Ectodermal cell (in vitro differentiated cells): ENCODE measurements around the gene SLC2A6.

ENCODE experiments used
- H3K27ac ChIP-seq: 2 replicates; pipeline ENCODE4 v1.7.0; 2013; ENCODE audit warnings: mild to moderate bottlenecking, low read depth, low read length; ENCODE audit not compliant: insufficient read depth, poor library complexity, severe bottlenecking
- H3K27me3 ChIP-seq: 2 replicates; pipeline ENCODE4 v1.7.0; 2013; ENCODE audit warnings: mild to moderate bottlenecking, low read length; ENCODE audit not compliant: insufficient read depth, control insufficient read depth, poor library complexity, severe bottlenecking
- H3K36me3 ChIP-seq: one replicate; pipeline ENCODE4 v1.7.0; 2013; ENCODE audit warnings: low read length; ENCODE audit not compliant: control insufficient read depth, insufficient read depth
- H3K4me1 ChIP-seq: one replicate; pipeline ENCODE4 v1.7.0; 2013; ENCODE audit warnings: low read length; ENCODE audit not compliant: control insufficient read depth, insufficient read depth
- H3K4me3 ChIP-seq: 2 replicates; pipeline ENCODE4 v1.7.0; 2013; ENCODE audit warnings: low read depth, low read length, control low read depth; ENCODE audit not compliant: insufficient read depth
- H3K9me3 ChIP-seq: 2 replicates; pipeline ENCODE4 v1.7.0; 2013; ENCODE audit warnings: mild to moderate bottlenecking, low read length, moderate library complexity; ENCODE audit not compliant: control insufficient read depth
- WGBS, 2 experiments: methylation state at CpG; one replicate each; pipeline ENCODE4 v1.1.7; 2013; ENCODE audit warnings: missing lambda C conversion rate in 2 of 2; 5-methylcytosine and 5-hydroxymethylcytosine counted together

The SLC2A6 gene

DNA sequence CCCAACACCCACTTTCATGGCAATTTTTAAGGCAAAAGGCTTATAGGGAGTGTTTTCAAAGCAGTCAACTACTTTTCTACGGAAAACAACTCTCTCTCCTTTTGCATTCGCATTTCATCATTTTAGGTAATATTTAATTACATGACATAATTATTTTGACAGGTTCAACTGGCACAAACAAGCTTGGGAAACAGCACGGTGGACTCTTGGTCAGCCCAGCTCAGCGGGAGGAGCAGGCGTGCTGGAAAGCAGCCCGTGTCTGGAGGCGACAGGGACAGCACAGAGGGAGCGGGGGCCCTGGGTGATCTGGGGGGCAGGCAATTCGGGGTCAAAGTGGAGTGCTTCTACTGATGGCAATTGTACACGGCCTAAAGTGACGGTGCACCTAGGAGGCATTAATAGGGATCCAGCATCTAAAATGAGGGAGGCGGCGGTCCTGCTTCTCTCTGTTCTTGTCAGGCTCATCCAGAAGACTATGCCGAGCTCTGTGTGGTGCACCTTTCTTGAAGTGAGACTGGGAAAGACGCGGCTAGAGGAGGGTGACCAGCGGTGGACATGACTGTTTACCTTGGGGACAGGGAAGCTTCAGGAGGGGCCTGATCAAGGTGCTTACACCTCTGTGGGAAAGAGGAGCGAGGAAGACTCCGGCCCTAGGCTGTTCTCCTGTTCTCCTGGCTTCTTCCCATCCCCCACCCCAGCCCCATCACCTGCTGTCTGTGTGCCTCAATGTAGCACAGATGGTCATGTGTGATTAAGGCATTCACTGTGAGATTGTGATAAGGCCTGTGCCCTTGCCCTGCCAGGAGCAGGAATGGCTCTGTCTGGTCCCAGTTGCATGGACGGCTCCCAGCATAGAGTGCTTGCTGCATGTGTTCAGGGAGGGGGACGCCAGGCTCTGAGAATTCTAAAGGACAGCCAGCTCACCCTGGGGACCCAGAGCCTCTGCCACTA is 42.5 kb upstream of the SLC2A6 start:
- H3K27ac ChIP-seq: no peak overlapping the region
- peaks cover 6% of the 10 kb centered on the region for H3K4me1 ChIP-seq
- no peaks in the 10 kb centered on the region for H3K36me3 ChIP-seq
- H3K27me3 ChIP-seq: no peaks in the 10 kb centered on the region
- no peaks in the 10 kb centered on the region for H3K9me3 ChIP-seq
- 89 to 92% methylated on average over 19 to 21 of the region's 21 CpGs for WGBS, 2 experiments
- no peak overlapping the region for H3K4me3 ChIP-seq

GRCh38 chr9:133520121-133520835 is 41.4 kb upstream of the SLC2A6 start:
- Histone ChIP-seq H3K9me3 (no peaks in the 10 kb centered on the region), H3K36me3 (no peaks in the 10 kb centered on the region), H3K4me3 (no peak overlapping the region), H3K27me3 (no peaks in the 10 kb centered on the region), H3K27ac (no peak overlapping the region), H3K4me1 (no peaks in the 10 kb centered on the region)
- WGBS, 2 experiments: 93% methylated on average over 24 of the region's 24 CpGs

- no peak overlapping the region for H3K27ac ChIP-seq
- 84 to 85% methylated on average over 7 of the region's 7 CpGs for WGBS, 2 experiments
- H3K36me3 ChIP-seq: no peaks in the 10 kb centered on the region
Measured at GRCh38 chr9:133519693-133520092, 40.8 kb upstream of the SLC2A6 start.

GRCh38 chr9:133518706-133519449 is 40.0 kb upstream of the SLC2A6 start:
- H3K4me1 ChIP-seq: peaks cover 4% of the 10 kb centered on the region
- no peak overlapping the region for H3K4me3 ChIP-seq
- no peaks in the 10 kb centered on the region for H3K36me3 ChIP-seq
- no peak overlapping the region for H3K27ac ChIP-seq
- no peaks in the 10 kb centered on the region for H3K9me3 ChIP-seq
- no peaks in the 10 kb centered on the region for H3K27me3 ChIP-seq
- WGBS, 2 experiments: 95 to 96% methylated on average over 27 of the region's 27 CpGs

More at GRCh38 chr9:133519693-133520092, 40.8 kb upstream of the SLC2A6 start:
- no peaks in the 10 kb centered on the region for H3K9me3 ChIP-seq
- H3K27me3 ChIP-seq: no peaks in the 10 kb centered on the region
- H3K4me1 ChIP-seq: peaks cover under 1% of the 10 kb centered on the region
- no peak overlapping the region for H3K4me3 ChIP-seq

GRCh38 chr9:133518200-133518599 is 39.3 kb upstream of the SLC2A6 start:
- H3K4me1 ChIP-seq: peaks cover 4% of the 10 kb centered on the region
- no peak overlapping the region for H3K4me3 ChIP-seq
- H3K27me3 ChIP-seq: no peaks in the 10 kb centered on the region
- no peaks in the 10 kb centered on the region for H3K9me3 ChIP-seq
- H3K27ac ChIP-seq: no peak overlapping the region
- 89 to 97% methylated on average over 5 of the region's 5 CpGs for WGBS, 2 experiments
- H3K36me3 ChIP-seq: no peaks in the 10 kb centered on the region

DNA sequence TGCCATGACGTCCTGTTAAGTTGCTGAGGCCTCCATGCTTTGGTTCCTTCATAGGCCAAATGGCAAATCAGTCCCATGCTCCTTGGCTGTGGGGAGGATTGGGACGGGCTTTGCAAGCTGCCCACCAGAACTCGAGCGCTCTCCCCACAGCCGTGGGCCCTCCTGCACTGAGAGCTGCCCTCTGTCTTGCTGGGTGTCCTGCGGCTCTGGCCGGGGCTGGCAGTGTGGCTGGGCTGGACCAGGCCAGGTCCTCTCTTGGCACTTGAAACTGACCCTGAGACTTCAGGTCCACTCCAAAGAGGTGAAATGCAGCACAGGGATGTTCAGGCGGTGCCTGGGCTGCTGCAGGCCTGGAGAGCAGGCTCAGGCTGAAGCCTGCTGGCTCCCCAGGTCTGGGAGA is 38.8 kb upstream of the SLC2A6 start:
- H3K36me3 ChIP-seq: no peaks in the 10 kb centered on the region
- H3K4me1 ChIP-seq: peaks cover 4% of the 10 kb centered on the region
- H3K4me3 ChIP-seq: no peak overlapping the region
- H3K27me3 ChIP-seq: no peaks in the 10 kb centered on the region
- H3K9me3 ChIP-seq: no peaks in the 10 kb centered on the region
- 82 to 83% methylated on average over 8 of the region's 8 CpGs for WGBS, 2 experiments
- no peak overlapping the region for H3K27ac ChIP-seq

DNA sequence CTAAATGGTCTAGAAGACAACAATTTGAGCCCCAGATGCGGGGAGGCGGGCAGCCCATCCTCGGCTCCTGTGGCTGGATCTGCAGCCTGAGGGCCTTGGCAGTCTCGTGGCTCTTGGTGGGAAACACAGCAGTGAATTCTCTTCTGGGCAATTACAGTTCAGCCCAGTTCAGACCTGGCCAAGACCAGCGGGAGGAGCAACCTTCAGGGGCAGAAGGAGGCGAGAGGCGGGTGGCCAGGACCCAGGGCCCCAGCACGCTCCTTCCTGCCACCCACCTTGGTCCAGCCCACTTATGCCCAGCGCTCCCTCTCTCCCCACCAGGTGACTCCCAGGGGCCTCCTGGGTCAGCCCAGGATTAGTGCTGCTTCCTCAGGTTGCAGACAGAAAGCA is 38.1 kb upstream of the SLC2A6 start:
- Histone ChIP-seq H3K36me3 (no peaks in the 10 kb centered on the region), H3K27me3 (no peaks in the 10 kb centered on the region)
- WGBS, 2 experiments: 92 to 93% methylated on average over 9 of the region's 9 CpGs

DNA sequence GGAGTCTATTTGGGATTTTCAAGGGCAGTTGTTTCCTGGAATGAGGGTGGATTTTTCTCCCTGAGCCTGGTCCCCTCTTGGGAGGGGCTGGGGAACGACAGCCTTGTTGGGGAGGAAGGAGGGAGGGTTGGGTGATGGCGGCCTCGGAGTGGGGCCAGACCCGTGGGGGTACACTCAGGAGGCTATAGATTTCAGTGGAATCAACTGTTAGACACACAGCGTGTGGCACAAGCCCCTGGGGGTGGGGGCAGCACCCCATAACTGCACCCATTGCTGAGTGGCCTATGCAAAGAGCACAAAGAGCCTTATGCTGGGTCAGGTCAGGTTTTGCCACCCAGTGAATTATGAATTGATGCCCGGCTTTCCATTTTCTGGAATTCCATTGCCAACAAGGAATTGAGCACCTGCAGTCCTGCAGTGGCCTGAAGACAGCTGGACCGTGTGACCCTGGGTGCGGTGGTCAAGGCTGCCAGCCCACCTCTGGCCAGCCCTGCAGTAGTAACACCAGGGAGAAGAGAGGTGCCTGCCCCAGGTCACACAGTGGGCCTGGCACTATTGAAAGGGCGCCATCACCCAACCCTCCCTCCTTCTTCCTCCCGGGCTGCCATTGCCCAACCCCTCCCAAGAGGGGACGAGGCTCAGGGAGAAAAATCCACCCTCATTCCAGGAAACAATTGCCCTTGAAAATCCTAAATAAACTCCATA is 37.5 kb upstream of the SLC2A6 start:
- Histone ChIP-seq H3K27me3 (no peaks in the 10 kb centered on the region), H3K36me3 (no peaks in the 10 kb centered on the region), H3K4me3 (no peak overlapping the region), H3K27ac (no peak overlapping the region), H3K9me3 (no peaks in the 10 kb centered on the region), H3K4me1 (peaks cover 4% of the 10 kb centered on the region)
- 91 to 92% methylated on average over 11 of the region's 11 CpGs for WGBS, 2 experiments

More for the DNA sequence above, 38.1 kb upstream of the SLC2A6 start:
- no peaks in the 10 kb centered on the region for H3K9me3 ChIP-seq
- H3K27ac ChIP-seq: no peak overlapping the region
- H3K4me3 ChIP-seq: no peak overlapping the region
- H3K4me1 ChIP-seq: peaks cover 4% of the 10 kb centered on the region

DNA sequence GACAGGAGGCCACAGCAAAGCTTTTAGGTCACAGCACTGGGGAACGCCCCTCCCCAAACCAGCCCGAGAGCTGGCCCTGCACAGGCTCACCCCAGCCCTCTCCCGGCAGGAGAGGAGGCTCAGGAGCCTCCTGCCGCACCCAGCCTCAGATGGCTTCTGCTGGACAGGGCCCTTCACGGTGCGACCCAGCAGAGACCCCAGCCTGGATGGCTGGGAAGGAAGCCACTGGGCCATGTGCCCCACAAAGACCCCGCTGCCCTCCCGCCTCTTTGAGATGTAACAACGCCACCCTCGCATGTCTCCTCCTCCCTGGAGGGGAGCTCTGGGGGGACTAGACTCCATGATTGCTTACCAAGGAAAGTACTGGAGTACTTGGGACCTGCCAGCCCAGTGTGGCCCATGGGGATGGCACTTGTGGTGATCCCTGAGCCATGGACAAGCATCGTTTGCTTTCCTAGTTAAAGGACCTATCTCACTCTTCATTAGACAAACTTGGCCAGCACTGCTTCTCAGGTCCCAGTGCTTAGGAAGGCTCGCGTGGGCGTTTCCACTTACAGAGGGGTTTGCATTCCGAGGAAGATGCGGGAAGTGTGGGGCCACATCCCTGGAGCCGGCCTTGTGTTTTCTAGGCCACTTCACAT is 36.8 kb upstream of the SLC2A6 start:
- H3K4me1 ChIP-seq: peaks cover 4% of the 10 kb centered on the region
- H3K36me3 ChIP-seq: no peaks in the 10 kb centered on the region
- H3K4me3 ChIP-seq: no peak overlapping the region
- no peak overlapping the region for H3K27ac ChIP-seq
- no peaks in the 10 kb centered on the region for H3K9me3 ChIP-seq
- H3K27me3 ChIP-seq: no peaks in the 10 kb centered on the region
- WGBS, 2 experiments: 91 to 93% methylated on average over 17 of the region's 17 CpGs
